Neuronal stem cell (in vitro differentiated cells): Measurements from ENCODE around the gene UBN1.

ENCODE experiments used
- DNase-seq: peaks from one replicate; pipeline ENCODE4 v3.0.0-alpha.2; 2013; ENCODE audit warnings: low spot score
- H2AFZ ChIP-seq: one replicate; pipeline ENCODE4 v1.6.1; 2013; ENCODE audit warnings: mild to moderate bottlenecking, low read length, inconsistent platforms
- H2AK5ac ChIP-seq: 2 replicates; pipeline ENCODE4 v1.6.1; 2013; ENCODE audit warnings: low read depth, mild to moderate bottlenecking, inconsistent platforms, low read length, moderate library complexity, mixed read lengths
- H2BK120ac ChIP-seq: 2 replicates; pipeline ENCODE4 v1.6.1; 2013; ENCODE audit warnings: low read depth, mild to moderate bottlenecking, inconsistent platforms, low read length, moderate library complexity, mixed read lengths
- H2BK12ac ChIP-seq: one replicate; pipeline ENCODE4 v1.6.1; 2013; ENCODE audit warnings: low read length, inconsistent platforms
- H2BK15ac ChIP-seq: 2 replicates; pipeline ENCODE4 v1.6.1; 2013; ENCODE audit warnings: mild to moderate bottlenecking, low read length, inconsistent platforms, mixed read lengths
- H2BK5ac ChIP-seq: one replicate; pipeline ENCODE4 v1.6.1; 2013; ENCODE audit warnings: inconsistent platforms, mild to moderate bottlenecking, low read length, moderate library complexity
- H3K14ac ChIP-seq: one replicate; pipeline ENCODE4 v1.6.1; 2013; ENCODE audit warnings: low read length, inconsistent platforms
- H3K18ac ChIP-seq: 2 replicates; pipeline ENCODE4 v1.6.1; 2013; ENCODE audit warnings: low read length, inconsistent platforms
- H3K23ac ChIP-seq: 2 replicates; pipeline ENCODE4 v1.6.1; 2013; ENCODE audit warnings: low read depth, mild to moderate bottlenecking, mixed read lengths, low read length, inconsistent platforms; ENCODE audit not compliant: poor library complexity
- H3K27ac ChIP-seq: replicated peaks from 3 replicates; pipeline ENCODE4 v1.5.1; 2013; ENCODE audit warnings: low read length, inconsistent platforms
- H3K27me3 ChIP-seq, 3 experiments: 2 replicates each; pipeline ENCODE4 v1.6.1; 2013; ENCODE audit warnings: low read length in 3 of 3, mild to moderate bottlenecking in 2 of 3, inconsistent platforms in 1 of 3, low read depth in 1 of 3, mixed read lengths in 1 of 3, moderate library complexity in 1 of 3; ENCODE audit not compliant: control insufficient read depth in 3 of 3, insufficient read depth in 3 of 3
- H3K36me3 ChIP-seq, 2 donors: replicated peaks in 1 of 2; 2 replicates each; pipeline ENCODE4 v1.6.1; 2013; ENCODE audit warnings: low read length in 2 of 2; ENCODE audit not compliant: control insufficient read depth in 2 of 2, insufficient read depth in 2 of 2
- H3K4ac ChIP-seq: 2 replicates; pipeline ENCODE4 v1.6.1; 2013; ENCODE audit warnings: inconsistent platforms, mild to moderate bottlenecking, low read length, moderate library complexity
- H3K4me1 ChIP-seq, 2 donors: 1 replicate in 1 of 2; 2 replicates in 1 of 2; pipeline ENCODE4 v1.6.1; 2013; ENCODE audit warnings: low read length in 2 of 2, low read depth in 1 of 2; ENCODE audit not compliant: control insufficient read depth in 2 of 2, insufficient read depth in 1 of 2
- H3K4me2 ChIP-seq: one replicate; pipeline ENCODE4 v1.6.1; 2013; ENCODE audit warnings: mild to moderate bottlenecking, low read length, inconsistent platforms; ENCODE audit not compliant: insufficient read depth, poor library complexity, severe bottlenecking
- H3K4me3 ChIP-seq, 2 donors: 2 replicates each; pipeline ENCODE4 v1.5.1; 2013; ENCODE audit warnings: low read length in 2 of 2, mild to moderate bottlenecking in 2 of 2, inconsistent platforms in 1 of 2, moderate library complexity in 1 of 2
- H3K79me1 ChIP-seq: one replicate; pipeline ENCODE4 v1.6.1; 2013; ENCODE audit warnings: low read depth, mild to moderate bottlenecking, inconsistent platforms, low read length, moderate library complexity
- H3K9ac ChIP-seq: one replicate; pipeline ENCODE4 v1.6.1; 2013; ENCODE audit warnings: mild to moderate bottlenecking, low read depth, low read length, inconsistent platforms; ENCODE audit not compliant: poor library complexity
- H3K9me3 ChIP-seq, 2 donors: replicated peaks in 1 of 2; 2 replicates each; pipeline versions ENCODE3 to v1.6.1; 2013; ENCODE audit warnings: low read length in 2 of 2, mild to moderate bottlenecking in 2 of 2, inconsistent platforms in 1 of 2, low read depth in 1 of 2, mixed read lengths in 1 of 2, moderate library complexity in 1 of 2; ENCODE audit not compliant: control insufficient read depth in 2 of 2, insufficient read depth in 1 of 2
- H4K8ac ChIP-seq: one replicate; pipeline ENCODE4 v1.6.1; 2013; ENCODE audit warnings: low read depth, mild to moderate bottlenecking, inconsistent platforms, low read length, moderate library complexity
- H4K91ac ChIP-seq: one replicate; pipeline ENCODE4 v1.6.1; 2013; ENCODE audit warnings: low read length, low read depth, mild to moderate bottlenecking, inconsistent platforms; ENCODE audit not compliant: poor library complexity
- WGBS, 2 donors: extraction: QIAGEN DNeasy Blood & Tissue Kit; methylation state at CpG; one replicate each; pipeline ENCODE4 v1.1.7; 2013; ENCODE audit warnings: missing lambda C conversion rate in 2 of 2, mixed read lengths in 1 of 2; ENCODE audit not compliant: insufficient read length in 2 of 2, insufficient replicate concordance in 1 of 2; ENCODE audit errors: extremely low coverage in 2 of 2; 5-methylcytosine and 5-hydroxymethylcytosine counted together

Gene UBN1

GRCh38 chr16:4840984-4841383 is 6.3 kb upstream of the UBN1 start:
- Histone ChIP-seq H3K9me3 (no peaks in the 10 kb centered on the region), H2AFZ (no peak overlapping the region), H3K9ac (no peak overlapping the region), H3K36me3 (peaks cover 49 to 93% of the 10 kb centered on the region in 2 donors), H3K23ac (no peak overlapping the region), H4K8ac (no peak overlapping the region), H3K27ac (no peak overlapping the region), H3K14ac (no peak overlapping the region), H2BK5ac (no peak overlapping the region), H3K4me1 (peaks cover under 1 to 6% of the 10 kb centered on the region in 2 donors), H2BK12ac (no peak overlapping the region), H3K4ac (no peak overlapping the region), H3K79me1 (no peaks in the 10 kb centered on the region), H2AK5ac (no peak overlapping the region), H3K4me2 (no peak overlapping the region), H2BK15ac (no peak overlapping the region), H3K18ac (no peak overlapping the region), H3K27me3 (no peaks in the 10 kb centered on the region), H4K91ac (no peak overlapping the region), H2BK120ac (no peak overlapping the region), H3K4me3 (no peak overlapping the region)
- no peak for DNase-seq
- no CpG with 5 or more reads among the region's 5 CpGs for WGBS, 2 donors

- H3K9ac ChIP-seq: peak overlapping the region; percentile 91
- peaks cover 18 to 47% of the 10 kb centered on the region in 2 donors for H3K36me3 ChIP-seq
- no CpG with 5 or more reads among the region's 27 CpGs for WGBS, 2 donors
- no peaks in the 10 kb centered on the region for H3K9me3 ChIP-seq
- H3K27me3 ChIP-seq: no peaks in the 10 kb centered on the region
- H4K8ac ChIP-seq: no peak overlapping the region
- H3K23ac ChIP-seq: no peak overlapping the region
- peak overlapping the region; percentile 96 for H2AFZ ChIP-seq
- H2AK5ac ChIP-seq: peak overlapping the region; percentile 13
- H2BK120ac ChIP-seq: no peak overlapping the region
- peak overlapping the region; percentile 88 to 96 for H3K4me3 ChIP-seq
- no peak overlapping the region for H3K14ac ChIP-seq
- H3K4me2 ChIP-seq: peak overlapping the region; percentile 93
- peak overlapping the region; percentile 37 for H2BK15ac ChIP-seq
- DNase-seq: no peak
- no peak overlapping the region for H3K4ac ChIP-seq
- H3K79me1 ChIP-seq: peaks cover 15% of the 10 kb centered on the region
- peak overlapping the region; percentile 53 for H2BK5ac ChIP-seq
- H3K27ac ChIP-seq: no peak overlapping the region
- no peak overlapping the region for H3K18ac ChIP-seq
- H2BK12ac ChIP-seq: no peak overlapping the region
- no peak overlapping the region for H4K91ac ChIP-seq
- H3K4me1 ChIP-seq: peaks cover 5 to 17% of the 10 kb centered on the region in 2 donors
These were observed 779 bp upstream of the UBN1 start for GRCh38 chr16:4846503-4846900.

GRCh38 chr16:4847774-4848587 is 700 bp downstream of the UBN1 start:
- Histone ChIP-seq H3K4me3 (peak overlapping the region; percentile 87 to 88), H2BK120ac (no peak overlapping the region), H3K36me3 (peaks cover 13 to 39% of the 10 kb centered on the region in 2 donors), H4K91ac (no peak overlapping the region), H3K9ac (peak overlapping the region; percentile 84), H3K27me3 (no peaks in the 10 kb centered on the region), H3K4me1 (peaks cover 5 to 22% of the 10 kb centered on the region in 2 donors), H2AFZ (peak overlapping the region; percentile 96), H3K4me2 (peak overlapping the region; percentile 93), H2BK5ac (peak overlapping the region; percentile 24), H3K79me1 (peaks cover 15% of the 10 kb centered on the region), H3K14ac (peak overlapping the region; percentile 82), H2BK12ac (no peak overlapping the region), H3K18ac (peak overlapping the region; percentile 89), H2BK15ac (peak overlapping the region; percentile 58), H3K4ac (no peak overlapping the region), H4K8ac (no peak overlapping the region), H2AK5ac (no peak overlapping the region), H3K23ac (peak overlapping the region; percentile 85), H3K27ac (peak overlapping the region; percentile 75), H3K9me3 (no peaks in the 10 kb centered on the region)
- DNase-seq: peak; percentile 6
- WGBS, 2 donors: no CpG with 5 or more reads among the region's 83 CpGs

GRCh38 chr16:4850211-4850610 is 2.9 kb downstream of the UBN1 start:
- no peak overlapping the region for H3K23ac ChIP-seq
- no peak overlapping the region for H4K91ac ChIP-seq

More at GRCh38 chr16:4850211-4850610, 2.9 kb downstream of the UBN1 start:
- H3K4me2 ChIP-seq: no peak overlapping the region
- no peak overlapping the region for H3K9ac ChIP-seq
- no peak overlapping the region for H2BK12ac ChIP-seq
- H3K14ac ChIP-seq: no peak overlapping the region
- no peaks in the 10 kb centered on the region for H3K27me3 ChIP-seq
- peaks cover 15% of the 10 kb centered on the region for H3K79me1 ChIP-seq
- H2BK5ac ChIP-seq: no peak overlapping the region
- DNase-seq: no peak
- no CpG with 5 or more reads among the region's 3 CpGs for WGBS, 2 donors
- no peak overlapping the region for H3K18ac ChIP-seq
- H2AFZ ChIP-seq: no peak overlapping the region
- H4K8ac ChIP-seq: no peak overlapping the region
- no peak overlapping the region for H3K27ac ChIP-seq
- peaks cover 5 to 22% of the 10 kb centered on the region in 2 donors for H3K4me1 ChIP-seq
- H2BK15ac ChIP-seq: no peak overlapping the region
- H2BK120ac ChIP-seq: no peak overlapping the region
- no peak overlapping the region for H3K4me3 ChIP-seq
- no peak overlapping the region for H2AK5ac ChIP-seq
- H3K4ac ChIP-seq: no peak overlapping the region
- H3K36me3 ChIP-seq: peaks cover 6 to 40% of the 10 kb centered on the region in 2 donors
- no peaks in the 10 kb centered on the region for H3K9me3 ChIP-seq
